Lower lobe of right lung (tissue), 2 donors: ENCODE measurements around the gene ST6GALNAC2. TPM values are rescaled to one million over a fixed set of nuclear protein-coding genes. Genes with fewer than 3 reads are reported as not detected.
"Not testable (repeated sequence)": the region's sequence is repeated elsewhere in the genome, so short reads cannot be mapped to it uniquely, and the experiment has no call there.

Source experiments
- ATAC-seq, 2 donors: fragments of 200-7000 bp; cut with Tn5 transposase; one replicate each; pipeline ENCODE4 v1.9.1; 2020 to 2022; ENCODE audit warnings: mild to moderate bottlenecking in 2 of 2, moderate library complexity in 2 of 2
- DNase-seq: peaks from one replicate; pipeline ENCODE4 v3.0.0-alpha.2; 2020
- H3K27ac ChIP-seq: fragments of 200-600 bp; one replicate; pipeline ENCODE4 v1.8.0; 2022
- H3K27me3 ChIP-seq: fragments of 200-600 bp; one replicate; pipeline ENCODE4 v1.8.0; 2022; ENCODE audit warnings: low read depth
- H3K36me3 ChIP-seq: fragments of 200-600 bp; one replicate; pipeline ENCODE4 v1.8.0; 2022; ENCODE audit warnings: mild to moderate bottlenecking
- H3K4me1 ChIP-seq: fragments of 200-600 bp; one replicate; pipeline ENCODE4 v1.8.0; 2022
- H3K4me3 ChIP-seq: fragments of 200-600 bp; one replicate; pipeline ENCODE4 v1.8.0; 2022; ENCODE audit warnings: mild to moderate bottlenecking
- H3K9me3 ChIP-seq: fragments of 200-600 bp; one replicate; pipeline ENCODE4 v1.8.0; 2022
- CTCF ChIP-seq: fragments of 200-600 bp; IDR thresholded peaks from one replicate; pipeline ENCODE4 v1.8.0; 2022; ENCODE audit warnings: antibody characterized with exemption, mild to moderate bottlenecking
- intact Hi-C: fragments of 100-400 bp; cut with DNase I; formaldehyde crosslinking; loops from one replicate; pipeline ENCODE4 v1.11.0; 2022
- total RNA-seq: library from RNA; stranded (reverse); fragmentation: NEBNext Ultra II Directional; extraction: Animal tissue kit (Norgen Biotek cat#: 25700); gene quantifications from one replicate; pipeline ENCODE4 v1.2.1, GENCODE V29; 2021
- donor health status: DM: no; HTN: yes; CAD: no; lungs with severe emphysema.

The ST6GALNAC2 gene
- total RNA-seq, 1 donor from 2014 or later, result 29.0 TPM

GRCh38 chr17:76562734-76563148, 22.9 kb downstream of the ST6GALNAC2 start:
- intact Hi-C loops, result no loop called here
- ATAC-seq (peak in 1 of 2 donors; percentile 16), DNase-seq (no peak)
- Histone ChIP-seq H3K36me3 (peaks cover 41% of the 10 kb centered on the region), H3K4me3 (no peak overlapping the region), H3K27ac (peak overlapping the region; percentile 10), H3K4me1 (peaks cover 65% of the 10 kb centered on the region), H3K27me3 (no peaks in the 10 kb centered on the region), H3K9me3 (no peaks in the 10 kb centered on the region)
- TF ChIP-seq CTCF, result no peak

- DNase-seq, result no peak
- Histone ChIP-seq H3K4me1 (peaks cover 60% of the 10 kb centered on the region), H3K4me3 (peak overlapping the region; percentile 18), H3K9me3 (no peaks in the 10 kb centered on the region), H3K36me3 (peaks cover 41% of the 10 kb centered on the region), H3K27ac (peak overlapping the region; percentile 34), H3K27me3 (no peaks in the 10 kb centered on the region)
- intact Hi-C loops, result no loop called here
- peak; percentile 7 to 41 for ATAC-seq
- no peak for TF ChIP-seq CTCF
Measured at GRCh38 chr17:76561799-76562268, 23.8 kb downstream of the ST6GALNAC2 start.

- no peak for ATAC-seq
- DNase-seq, result no peak
- H3K9me3 ChIP-seq, result no peaks in the 10 kb centered on the region
- H3K27me3 ChIP-seq, result no peaks in the 10 kb centered on the region
- peak overlapping the region; percentile 18 for H3K4me3 ChIP-seq
- intact Hi-C loops, result no loop called here
- H3K27ac ChIP-seq, result peak overlapping the region; percentile 34
- H3K36me3 ChIP-seq, result peaks cover 40% of the 10 kb centered on the region
- H3K4me1 ChIP-seq, result peaks cover 60% of the 10 kb centered on the region
- no peak for TF ChIP-seq CTCF
Measured at GRCh38 chr17:76561332-76561731, 24.3 kb downstream of the ST6GALNAC2 start.

GRCh38 chr17:76560877-76561221, 24.8 kb downstream of the ST6GALNAC2 start:
- Histone ChIP-seq H3K27ac (peak overlapping the region; percentile 34), H3K9me3 (no peaks in the 10 kb centered on the region), H3K4me1 (peaks cover 62% of the 10 kb centered on the region), H3K27me3 (no peaks in the 10 kb centered on the region), H3K4me3 (peak overlapping the region; percentile 18), H3K36me3 (peaks cover 35% of the 10 kb centered on the region)
- DNase-seq (no peak), ATAC-seq (no peak)
- intact Hi-C loops, result no loop called here
- TF ChIP-seq CTCF, result no peak

- Histone ChIP-seq H3K36me3 (peaks cover 29% of the 10 kb centered on the region), H3K27ac (peak overlapping the region; percentile 34), H3K9me3 (no peaks in the 10 kb centered on the region), H3K27me3 (no peaks in the 10 kb centered on the region), H3K4me1 (peaks cover 62% of the 10 kb centered on the region), H3K4me3 (peak overlapping the region; percentile 87)
- no peak for ATAC-seq
- intact Hi-C loops, result no loop called here
- TF ChIP-seq CTCF, result no peak
- no peak for DNase-seq
Measured at GRCh38 chr17:76560036-76560876, 25.4 kb downstream of the ST6GALNAC2 start.

- Histone ChIP-seq H3K27ac (peak overlapping the region; percentile 24), H3K36me3 (peaks cover 22% of the 10 kb centered on the region), H3K4me1 (peaks cover 62% of the 10 kb centered on the region), H3K4me3 (peak overlapping the region; percentile 87)
- H3K27me3 ChIP-seq, DNase-seq, H3K9me3 ChIP-seq, intact Hi-C loops, ATAC-seq: not testable (repeated sequence)
Measured at GRCh38 chr17:76559460-76559859, 26.2 kb downstream of the ST6GALNAC2 start.
